Smooth muscle cell of bladder (primary cell): ENCODE measurements around the gene PPP1R11. TPM values are rescaled to one million over a fixed set of nuclear protein-coding genes. Genes with fewer than 3 reads are reported as not detected.

Experiments
- total RNA-seq: library from RNA; depleted of rRNA; stranded (reverse); fragments of >200 nt; gene quantifications from 2 replicates; pipeline ENCODE4 v1.2.3, GENCODE V29; 2014

Gene PPP1R11
- total RNA-seq, result 10.4 and 13.1 TPM in 2 replicates

DNA sequence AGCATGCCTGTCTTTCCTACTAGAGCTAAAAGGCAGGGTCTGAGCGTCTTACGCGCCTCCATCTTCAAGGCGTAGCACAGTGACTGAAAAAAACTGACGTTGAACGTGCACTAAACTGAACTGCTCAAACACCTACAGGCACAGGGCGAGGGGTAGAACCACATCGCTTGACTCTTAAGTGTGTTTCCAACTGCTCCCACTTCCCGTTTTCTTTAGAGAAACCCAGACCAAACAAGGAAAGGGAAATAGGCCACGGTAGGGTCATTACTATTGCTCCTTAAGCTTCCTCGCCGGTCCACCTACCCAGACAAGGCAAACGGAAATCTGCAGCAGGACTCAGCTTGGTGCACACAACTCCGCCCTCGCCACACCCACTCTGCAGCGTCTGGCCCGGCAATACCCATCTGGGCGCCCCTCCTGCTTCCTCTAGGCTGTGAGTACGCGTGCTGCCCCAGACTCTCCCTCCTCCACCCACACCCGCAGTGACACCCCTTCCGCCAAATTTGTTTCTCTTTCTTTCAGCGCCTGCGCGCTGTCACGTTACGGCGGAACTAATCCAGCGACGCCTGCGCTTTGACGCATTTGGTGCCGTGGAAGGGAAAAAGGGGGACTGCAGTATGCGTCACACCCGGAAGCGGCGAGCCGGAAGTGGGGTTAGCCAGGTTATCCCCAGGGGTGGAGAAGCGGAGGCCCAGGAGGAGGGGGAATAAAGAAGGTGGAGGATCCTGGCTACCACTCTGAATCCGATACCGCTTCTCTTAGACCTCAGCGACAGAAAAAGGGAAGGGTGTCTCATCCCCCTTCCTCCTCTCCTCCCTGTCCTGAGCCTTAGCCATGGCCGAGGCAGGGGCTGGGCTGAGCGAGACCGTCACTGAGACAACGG lies at the start of gene PPP1R11:
TSS of gene PPP1R11 (plus strand) at position 622 of the 883 bp plus-strand sequence. CDS start at position 835, 213 bp downstream.

GRCh38 chr6:30061092-30061857 lies 5.7 kb upstream of the PPP1R11 start, which contains the start of gene POLR1H:
POLR1H (plus strand) TSS chr6:30061265; CDS start chr6:30061525, 260 bp downstream.

GRCh38 chr6:30075094-30075789 lies 8.2 kb downstream of the PPP1R11 start, which contains the start of gene RNF39:
RNF39 (minus strand) TSS chr6:30075769; CDS start chr6:30075585, 184 bp downstream.

DNA sequence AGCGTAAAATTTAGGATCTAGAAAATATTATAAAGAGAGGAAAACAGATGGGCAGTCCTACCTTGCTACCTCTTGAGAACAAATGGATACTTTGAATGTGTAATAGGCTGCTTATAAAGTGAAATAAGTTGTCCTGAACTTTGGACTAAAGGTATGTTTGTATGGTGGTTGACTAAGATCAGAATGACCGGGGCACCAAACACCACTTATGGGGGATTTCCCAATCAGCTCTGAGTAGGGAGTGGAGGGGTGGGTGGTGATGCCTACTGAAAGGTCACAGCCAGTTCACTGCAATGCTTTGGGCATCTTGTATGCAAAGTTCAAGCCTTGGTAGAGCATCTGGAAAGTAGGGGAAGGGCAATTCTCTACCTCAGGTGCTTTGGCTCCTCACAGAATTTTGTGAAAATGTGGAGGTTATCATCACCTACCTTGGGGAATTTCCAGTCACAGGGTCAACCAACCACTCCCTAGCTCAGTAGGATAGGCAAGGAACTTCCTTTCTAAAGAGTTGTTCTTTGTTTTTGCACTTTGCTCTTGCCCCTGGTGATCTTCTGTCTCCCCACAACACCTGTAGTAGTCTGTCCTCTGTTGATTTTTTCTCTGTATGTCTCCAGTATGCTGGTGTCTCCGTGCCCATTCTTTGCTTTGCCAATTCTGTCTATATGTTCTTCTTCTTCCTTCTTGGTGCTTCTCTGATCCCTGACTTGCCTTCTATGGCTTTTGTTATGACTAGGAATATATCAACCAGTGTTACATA lies 46.2 kb downstream of the PPP1R11 start, which contains the start of gene TRIM31:
TSS of gene TRIM31 (minus strand) at position 88 of the 757 bp plus-strand sequence. CDS start 285 bp downstream, outside the sequence.

Other genes starting within 250 kb of the PPP1R11 start
- 0.14 and 0.37 TPM in 2 replicates for gene HLA-G, start 239.4 kb upstream of the PPP1R11 start, total RNA-seq
- 300 and 414 TPM in 2 replicates for gene HLA-A, start 124.7 kb upstream of the PPP1R11 start, total RNA-seq
- 34.9 and 39.5 TPM in 2 replicates for gene POLR1H, start 5.9 kb upstream of the PPP1R11 start, total RNA-seq
- under 0.01 TPM in 1 of 2 replicates, not detected in the other for gene RNF39, start 8.6 kb downstream of the PPP1R11 start, total RNA-seq
- not detected in 2 replicates for gene TRIM31, start 45.9 kb downstream of the PPP1R11 start, total RNA-seq
- gene TRIM40, start 68.9 kb downstream of the PPP1R11 start, total RNA-seq, result not detected in 2 replicates
- not detected in 2 replicates for gene TRIM10, start 94.0 kb downstream of the PPP1R11 start, total RNA-seq
- not detected in 2 replicates for gene TRIM15, start 96.3 kb downstream of the PPP1R11 start, total RNA-seq
- gene TRIM26, start 146.2 kb downstream of the PPP1R11 start, total RNA-seq, result 19.0 and 20.1 TPM in 2 replicates